ENCODE data around the gene FNIP2. TPM values are rescaled to one million over a fixed set of nuclear protein-coding genes. Genes with fewer than 3 reads are reported as not detected.
"Not testable (repeated sequence)": the region's sequence is repeated elsewhere in the genome, so short reads cannot be mapped to it uniquely, and the experiment has no call there.

FNIP2 gene
- total RNA-seq, 1 donor from 2014 or later, result 45.6 TPM

GRCh38 chr4:158870282-158870625 is 101.4 kb downstream of the FNIP2 start:
- DNase-seq (ENCODE audit: low spot score), result no peak

- DNase-seq (ENCODE audit: low spot score), result no peak
Observed at GRCh38 chr4:158870626-158871334, 102.0 kb downstream of the FNIP2 start.

GRCh38 chr4:158871335-158871724 is 102.5 kb downstream of the FNIP2 start:
- no peak for DNase-seq (ENCODE audit: low spot score)

- no peak for DNase-seq (ENCODE audit: low spot score)
Observed at GRCh38 chr4:158873795-158874401, 105.1 kb downstream of the FNIP2 start.

GRCh38 chr4:158875026-158875425 is 106.2 kb downstream of the FNIP2 start:
- no peak for DNase-seq (ENCODE audit: low spot score)

- no peak for DNase-seq (ENCODE audit: low spot score)
Observed at GRCh38 chr4:158875455-158875854, 106.6 kb downstream of the FNIP2 start.

GRCh38 chr4:158877069-158877468 is 108.2 kb downstream of the FNIP2 start:
- no peak for DNase-seq (ENCODE audit: low spot score)

- not testable (repeated sequence) for DNase-seq (ENCODE audit: low spot score)
Observed at GRCh38 chr4:158882142-158882541, 113.3 kb downstream of the FNIP2 start.

GRCh38 chr4:158884280-158884679 is 115.5 kb downstream of the FNIP2 start:
- no peak for DNase-seq (ENCODE audit: low spot score)

- no peak for DNase-seq (ENCODE audit: low spot score)
Observed at GRCh38 chr4:158885564-158885963, 116.7 kb downstream of the FNIP2 start.

GRCh38 chr4:158890294-158890693 is 121.5 kb downstream of the FNIP2 start:
- no peak for DNase-seq (ENCODE audit: low spot score)

- DNase-seq (ENCODE audit: low spot score), result no peak
Observed at GRCh38 chr4:158891256-158891655, 122.4 kb downstream of the FNIP2 start.

GRCh38 chr4:158894826-158895225 is 126.0 kb downstream of the FNIP2 start:
- DNase-seq (ENCODE audit: low spot score), result no peak

GRCh38 chr4:158895797-158896576 is 127.2 kb downstream of the FNIP2 start:
- no peak for DNase-seq (ENCODE audit: low spot score)

GRCh38 chr4:158896577-158897238 is 127.9 kb downstream of the FNIP2 start:
- not testable (repeated sequence) for DNase-seq (ENCODE audit: low spot score)

- DNase-seq (ENCODE audit: low spot score), result not testable (repeated sequence)
Observed at GRCh38 chr4:158900408-158900807, 131.6 kb downstream of the FNIP2 start.

GRCh38 chr4:158902280-158903078 is 133.7 kb downstream of the FNIP2 start:
- peak; percentile 52 for DNase-seq (ENCODE audit: low spot score)

GRCh38 chr4:158903079-158903456 is 134.2 kb downstream of the FNIP2 start:
- DNase-seq (ENCODE audit: low spot score), result no peak

- DNase-seq (ENCODE audit: low spot score), result no peak
Observed at GRCh38 chr4:158903472-158904043, 134.7 kb downstream of the FNIP2 start.

GRCh38 chr4:158904815-158905214 is 136.0 kb downstream of the FNIP2 start:
- DNase-seq (ENCODE audit: low spot score), result no peak

GRCh38 chr4:158906073-158906472 is 137.2 kb downstream of the FNIP2 start:
- DNase-seq (ENCODE audit: low spot score), result no peak
